Esophagus squamous epithelium (tissue), 4 donors: Measurements from ENCODE around the gene CDK15.

Source experiments
- CTCF ChIP-seq, 6 experiments: fragments of 450-650 bp in 4 of 6; fragments of 200-600 bp in 2 of 6; sonication (generic) in 2 of 6; IDR thresholded peaks; one replicate each; pipeline ENCODE4 v1.5.1; 2016 to 2019; ENCODE audit warnings: antibody characterized with exemption in 6 of 6, mild to moderate bottlenecking in 4 of 6, moderate library complexity in 4 of 6
- POLR2A ChIP-seq, 4 donors: fragments of 450-650 bp; IDR thresholded peaks; one replicate each; pipeline ENCODE4 v1.6.1; 2017; ENCODE audit warnings: antibody characterized with exemption in 4 of 4, mild to moderate bottlenecking in 4 of 4, moderate library complexity in 3 of 4

GRCh38 chr2:201883606-201884369 is 77.5 kb downstream of the CDK15 start:
- TF ChIP-seq CTCF (IDR thresholded peaks at IDR 0.05) (no peak), POLR2A (IDR thresholded peaks at IDR 0.05) (no peak)
